Fibroblast of lung (primary cell): Measurements from ENCODE around the gene CARMIL1.

Experiments
- CTCF ChIP-seq, 2 donors: IDR thresholded peaks in 1 of 2; conservative IDR thresholded peaks in 1 of 2; 1 replicate in 1 of 2; 2 replicates in 1 of 2; pipeline ENCODE4 v1.5.1; 2011 to 2012; ENCODE audit warnings: low read length in 2 of 2, control low read depth in 1 of 2, inconsistent platforms in 1 of 2, low read depth in 1 of 2, mild to moderate bottlenecking in 1 of 2
- EZH2 ChIP-seq: IDR thresholded peaks from 2 replicates; pipeline ENCODE4 v1.5.1; 2012; ENCODE audit warnings: low read length, control low read depth, mild to moderate bottlenecking; ENCODE audit errors: missing control alignments

GRCh38 chr6:25242567-25242966 is 36.6 kb upstream of the CARMIL1 start:
- no peak for TF ChIP-seq CTCF (conservative IDR thresholded peaks at IDR 0.05 in 1 of 2, IDR thresholded peaks at IDR 0.05 in 1 of 2; ENCODE audit: low read depth in 1 of 2, low read length in 2 of 2)
- no peak for TF ChIP-seq EZH2
